GM21367 (cell line): ENCODE results near the gene IRS1.

Experiments
- ATAC-seq: cut with Tn5 transposase; IDR thresholded peaks from one replicate; pipeline ENCODE4 v1.9.1; 2021; ENCODE audit not compliant: unreplicated experiment

The IRS1 gene

DNA sequence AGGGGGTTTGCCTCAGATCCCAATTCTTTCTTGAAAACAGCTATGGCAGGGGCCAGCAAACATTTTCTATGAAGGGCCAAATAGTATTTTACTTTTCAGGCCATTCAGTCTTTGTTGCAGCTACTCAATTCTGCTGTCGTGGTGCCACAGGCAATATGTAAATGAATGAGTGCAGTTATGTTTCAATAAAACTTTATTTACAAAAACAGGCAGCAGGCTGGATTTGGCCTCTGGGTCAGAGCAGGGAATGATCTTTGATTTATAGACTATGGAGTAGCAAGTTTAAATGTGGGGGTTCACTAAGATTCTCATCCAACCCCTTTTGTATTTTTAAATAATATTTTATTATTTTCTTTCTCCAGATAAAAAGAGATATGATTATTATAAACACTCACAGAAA lies 72.4 kb downstream of the IRS1 start:
- no peak for ATAC-seq

DNA sequence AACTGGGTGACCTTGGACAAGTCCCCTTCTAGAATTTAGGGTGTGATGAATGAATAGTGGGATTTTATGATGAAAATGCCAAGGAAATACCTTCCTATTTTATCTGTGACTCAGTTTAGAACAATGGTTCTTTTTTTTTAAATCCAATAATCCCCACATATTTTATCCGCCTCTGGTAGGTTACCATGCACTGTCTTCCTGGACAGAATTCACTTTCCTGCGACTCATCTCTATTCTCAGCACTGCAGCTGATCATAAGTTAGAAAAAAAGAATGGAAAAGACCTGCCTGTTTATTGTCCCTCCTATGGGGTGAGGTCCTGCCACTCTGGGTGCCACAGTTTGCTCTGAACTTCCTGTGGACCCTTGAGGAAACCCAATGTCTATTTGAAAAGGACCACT lies 73.1 kb downstream of the IRS1 start:
- ATAC-seq = no peak

DNA sequence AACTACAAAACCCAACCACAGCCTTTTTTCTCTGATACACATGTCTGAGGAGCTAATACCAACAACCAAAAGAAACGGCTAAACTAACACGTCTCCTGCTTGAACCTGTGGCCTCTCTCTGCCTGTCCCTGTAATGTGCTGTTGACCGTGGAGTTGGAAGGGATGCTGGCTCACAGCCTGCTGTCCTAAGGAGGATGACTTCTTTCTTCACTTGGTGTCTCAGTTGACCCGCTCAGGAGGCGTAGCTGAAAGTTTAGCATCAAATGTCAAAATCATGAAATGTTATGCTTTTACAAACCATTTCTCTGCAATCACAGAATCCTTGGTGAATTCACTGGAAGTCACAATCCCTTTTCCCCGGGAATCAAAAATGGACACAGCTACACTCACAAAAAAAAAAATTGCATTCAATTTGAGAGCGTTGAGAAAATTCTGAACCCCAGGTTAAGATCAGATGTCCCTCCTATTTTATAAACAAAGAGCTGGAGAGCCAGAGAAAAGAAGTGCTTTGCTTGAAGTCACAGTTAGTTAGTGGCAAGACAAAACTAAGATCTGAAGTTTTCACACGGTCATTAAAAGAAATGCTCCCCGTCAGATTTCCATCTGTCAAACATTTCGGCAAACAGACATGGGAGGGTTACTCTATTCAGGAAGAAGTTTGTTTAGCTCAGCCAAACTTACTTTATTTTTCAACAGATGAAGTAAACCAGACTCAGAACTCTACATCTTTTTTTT lies 74.3 kb downstream of the IRS1 start:
- no peak for ATAC-seq

GRCh38 chr2:226721541-226721940 lies 78.1 kb downstream of the IRS1 start:
- ATAC-seq = no peak

DNA sequence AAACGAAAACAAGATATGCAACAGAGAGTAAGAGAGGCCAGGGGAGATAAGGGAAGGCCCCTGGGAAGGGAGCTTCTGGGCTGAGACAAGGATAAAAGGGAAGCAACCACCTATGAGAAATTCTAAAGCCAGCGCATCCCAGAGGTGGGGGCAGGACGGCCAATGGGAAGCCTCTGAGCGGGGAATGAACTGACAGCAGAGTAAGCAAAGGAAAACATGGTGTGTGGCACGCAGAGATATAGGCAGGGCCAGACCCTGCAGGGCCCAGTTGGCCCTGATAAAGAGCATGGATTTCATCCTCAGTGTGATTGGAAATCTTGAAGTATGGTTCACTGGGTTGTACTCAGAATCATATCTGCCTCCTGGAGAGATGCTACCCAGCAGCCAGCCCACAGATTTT lies 78.7 kb downstream of the IRS1 start:
- no peak for ATAC-seq

DNA sequence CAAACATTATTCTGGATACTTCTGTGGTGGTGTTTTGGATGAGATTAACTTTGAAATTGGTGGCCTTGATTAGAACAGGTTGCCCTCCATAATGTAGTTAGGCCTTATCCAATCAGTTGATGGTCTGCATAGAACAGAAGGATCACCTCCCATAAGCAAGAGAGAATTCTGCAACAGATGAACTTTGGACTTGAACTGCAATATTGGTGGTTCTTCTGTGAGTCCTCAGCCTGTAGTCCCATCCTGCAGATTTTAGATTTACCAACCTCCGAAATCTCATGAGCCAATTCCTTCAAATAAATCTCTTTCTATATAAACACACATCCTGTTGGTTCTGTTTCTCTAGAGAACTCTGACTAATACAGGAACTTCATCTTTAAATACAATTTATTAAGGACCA lies 81.9 kb downstream of the IRS1 start:
- ATAC-seq = no peak

- ATAC-seq = peak; percentile 44
Measured at GRCh38 chr2:226716126-226716525, 83.5 kb downstream of the IRS1 start.

DNA sequence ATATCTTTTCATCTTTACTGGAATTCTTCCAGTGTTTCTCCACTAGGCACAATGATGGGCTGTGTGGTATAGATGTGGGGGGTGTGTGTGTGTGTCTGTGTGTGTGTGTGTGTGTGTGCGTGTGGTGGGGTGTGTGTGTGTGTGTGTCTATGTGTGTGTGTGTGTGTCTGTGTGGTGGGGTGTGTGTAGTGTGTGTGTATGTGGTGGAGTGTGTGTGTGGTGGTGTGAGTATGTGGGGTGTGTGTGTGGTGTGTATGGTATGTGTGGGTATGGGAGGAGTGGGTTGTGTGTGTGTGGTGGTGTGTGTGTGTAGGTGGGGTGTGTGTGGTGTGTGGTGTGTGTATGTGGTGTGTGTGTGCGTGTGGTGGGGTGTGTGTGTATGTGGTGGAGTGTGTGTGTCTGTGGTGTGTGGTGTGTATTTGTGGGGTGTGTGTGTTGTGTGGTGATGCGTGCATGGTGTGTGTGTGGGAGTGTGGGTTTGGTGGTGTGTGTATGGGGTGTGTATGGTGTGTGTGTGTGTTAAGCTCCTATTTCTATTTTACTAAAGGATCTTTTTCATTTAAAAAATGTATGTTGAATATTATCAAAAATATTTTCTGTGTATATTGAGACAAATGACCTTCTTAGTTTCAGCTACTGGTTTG lies 84.2 kb downstream of the IRS1 start:
- no peak for ATAC-seq

GRCh38 chr2:226712941-226713340 lies 86.7 kb downstream of the IRS1 start:
- ATAC-seq = no peak

DNA sequence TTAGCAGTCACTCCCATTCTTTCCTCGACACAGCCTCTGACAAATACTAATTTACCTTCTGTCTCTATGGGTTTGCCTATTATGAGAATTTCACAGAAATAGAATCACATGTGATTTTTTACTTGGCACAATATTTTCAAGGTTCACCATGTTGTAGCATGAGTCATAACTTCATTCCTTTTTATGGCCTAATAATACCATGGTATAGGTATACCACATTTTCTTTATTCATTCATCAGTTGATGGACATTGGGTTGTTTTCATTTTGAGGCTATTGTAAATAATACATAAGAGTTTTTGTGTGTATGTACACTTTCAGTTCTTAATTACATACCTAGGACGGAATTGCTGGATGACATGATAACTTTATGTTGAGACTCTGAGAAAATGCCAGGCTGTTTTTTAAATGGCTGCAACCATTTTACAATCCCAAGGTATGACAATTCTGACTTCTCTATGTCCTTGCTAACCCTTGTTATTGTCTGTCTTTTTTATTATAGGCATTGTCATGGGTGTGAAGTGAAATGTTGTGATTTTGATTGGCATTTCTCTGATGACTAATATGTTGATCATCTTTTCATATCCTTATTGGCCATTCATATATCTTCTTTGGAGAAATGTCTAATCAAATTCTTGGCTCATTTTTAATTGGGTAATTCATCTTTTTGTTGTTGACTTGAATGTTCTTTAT lies 87.9 kb downstream of the IRS1 start:
- no peak for ATAC-seq

DNA sequence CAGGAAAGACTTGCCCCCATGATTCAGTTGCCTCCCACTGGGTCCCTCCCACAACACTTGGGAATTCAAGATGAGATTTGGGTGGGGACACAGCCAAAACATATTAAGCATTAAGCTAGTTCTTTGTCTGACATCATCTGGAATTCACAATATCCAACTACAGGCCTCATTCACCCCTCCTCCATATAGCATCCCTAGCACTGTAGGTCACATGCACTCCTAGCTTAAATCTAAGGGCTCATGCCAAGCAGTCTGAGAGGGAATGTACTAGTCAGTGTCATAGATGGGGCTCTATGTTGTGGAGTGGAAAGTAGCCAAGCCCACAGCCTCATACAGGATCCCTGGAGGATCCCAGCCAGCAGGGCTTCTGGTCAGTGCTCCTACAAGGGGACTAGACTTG lies 92.1 kb downstream of the IRS1 start:
- ATAC-seq = no peak

- ATAC-seq = no peak
Measured at GRCh38 chr2:226705965-226706364, 93.7 kb downstream of the IRS1 start.

DNA sequence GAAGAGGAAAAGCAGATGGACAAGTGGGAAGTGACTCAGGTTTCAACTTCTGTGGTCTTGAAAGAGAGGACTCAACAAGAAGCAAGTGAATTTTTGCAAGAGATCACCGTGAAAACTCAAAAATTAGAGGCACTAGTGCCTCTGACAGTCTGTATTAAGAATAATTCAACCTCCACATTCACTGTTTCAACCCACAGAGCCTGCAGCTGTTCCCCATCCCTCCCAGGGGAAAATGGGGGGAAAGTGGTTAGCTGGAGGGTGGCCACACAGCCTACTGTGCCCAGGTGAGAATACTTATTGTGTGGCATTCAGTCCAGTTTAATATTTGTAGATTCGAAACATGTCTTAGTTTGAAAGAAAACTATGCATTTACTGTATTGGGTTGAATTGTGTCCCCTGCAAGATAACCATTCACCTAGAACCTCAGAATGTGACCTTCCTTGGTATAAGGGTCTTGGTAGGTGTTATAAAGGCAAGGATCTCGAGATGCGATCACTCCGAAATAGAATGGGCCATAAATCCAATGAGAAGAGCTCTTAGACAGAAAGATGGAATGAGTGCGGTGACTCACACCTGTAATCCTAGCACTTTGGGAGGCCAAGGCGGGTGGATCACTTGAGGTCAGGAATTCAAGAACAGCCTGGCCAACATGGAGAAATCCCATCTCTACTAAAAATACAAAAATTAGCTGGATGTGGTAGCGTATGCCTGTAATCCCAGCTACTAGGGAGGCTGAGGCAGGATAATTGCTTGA lies 94.3 kb downstream of the IRS1 start:
- no peak for ATAC-seq

- ATAC-seq = no peak
Measured at GRCh38 chr2:226703514-226703913, 96.1 kb downstream of the IRS1 start.

- ATAC-seq = no peak
Measured at GRCh38 chr2:226702376-226702775, 97.2 kb downstream of the IRS1 start.

- ATAC-seq = peak; percentile 68
Measured at GRCh38 chr2:226701052-226701451, 98.6 kb downstream of the IRS1 start.

DNA sequence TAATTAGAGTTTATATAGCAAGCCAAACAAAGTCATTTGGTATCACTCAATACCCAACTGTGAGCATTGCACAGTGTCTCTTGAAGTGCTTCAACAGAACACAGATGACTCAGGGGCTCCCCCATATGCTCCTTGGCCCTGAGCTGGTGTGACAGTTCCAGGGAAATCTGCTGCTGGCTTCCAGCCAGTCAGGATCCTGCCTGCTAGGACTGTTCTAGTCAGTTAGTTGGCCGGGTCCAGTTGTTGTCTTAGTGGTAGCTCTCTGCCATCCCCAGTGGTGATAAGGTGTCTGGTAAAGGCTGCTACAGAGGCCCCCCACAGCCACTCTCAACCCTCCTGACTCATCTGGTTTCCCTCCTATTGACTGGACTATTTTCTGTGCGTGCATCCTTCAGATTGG lies 100.3 kb downstream of the IRS1 start:
- no peak for ATAC-seq

GRCh38 chr2:226698671-226699070 lies 100.9 kb downstream of the IRS1 start:
- ATAC-seq = no peak

GRCh38 chr2:226694586-226695284 lies 104.9 kb downstream of the IRS1 start:
- no peak for ATAC-seq

GRCh38 chr2:226694149-226694548 lies 105.5 kb downstream of the IRS1 start:
- ATAC-seq = no peak

GRCh38 chr2:226693521-226693920 lies 106.1 kb downstream of the IRS1 start:
- no peak for ATAC-seq
